SH-SY5Y (cell line): ENCODE measurements around the gene HEMK1.

Experiments used
- GATA2 ChIP-seq: IDR thresholded peaks from 2 replicates; pipeline ENCODE4 v1.6.1; 2011; ENCODE audit warnings: mild to moderate bottlenecking, low read depth, low read length
- GATA3 ChIP-seq: IDR thresholded peaks from 2 replicates; pipeline ENCODE4 v1.6.1; 2011; ENCODE audit warnings: low read depth, mild to moderate bottlenecking, low read length, moderate library complexity

GRCh38 chr3:50606596-50606995, 37.3 kb downstream of the HEMK1 start:
- TF ChIP-seq GATA3 (no peak), GATA2 (no peak)
